Activated B cell treated with CpG ODN at 0.5 μM for 24 hours (primary cell): ENCODE data around the gene INHBE. TPM values are rescaled to one million over a fixed set of nuclear protein-coding genes. Genes with fewer than 3 reads are reported as not detected.

Source experiments
- ATAC-seq: fragments of 200-7000 bp; cut with Tn5 transposase; one replicate; pipeline ENCODE4 v1.10.0; 2021; ENCODE audit warnings: low read depth, mild to moderate bottlenecking, moderate library complexity
- CTCF ChIA-PET: fragments of 350-600 bp; sonication (Branson Sonifier 250); formaldehyde crosslinking; loops from one replicate; lab custom pipeline; 2021; ENCODE audit warnings: antibody characterized with exemption; lab: Charles Lee
- POLR2A ChIA-PET: fragments of 350-600 bp; sonication (Branson Sonifier 250); formaldehyde crosslinking; loops from one replicate; lab custom pipeline; 2021; ENCODE audit warnings: antibody characterized with exemption; lab: Charles Lee
- DNase-seq: peaks from one replicate; pipeline ENCODE4 v3.0.0; 2022
- H3K27ac Mint-ChIP-seq: one replicate; pipeline ENCODE4 v1.8.0; 2020; ENCODE audit warnings: mixed read lengths
- H3K27me3 Mint-ChIP-seq: one replicate; pipeline ENCODE4 v1.8.0; 2021; ENCODE audit warnings: mixed read lengths
- H3K36me3 Mint-ChIP-seq: one replicate; pipeline ENCODE4 v1.8.0; 2021; ENCODE audit warnings: low read depth, mixed read lengths
- H3K4me1 Mint-ChIP-seq: one replicate; pipeline ENCODE4 v1.8.0; 2021; ENCODE audit warnings: mixed read lengths
- H3K4me3 Mint-ChIP-seq: one replicate; pipeline ENCODE4 v1.8.0; 2020; ENCODE audit warnings: mild to moderate bottlenecking, mixed read lengths
- H3K9me3 Mint-ChIP-seq: one replicate; pipeline ENCODE4 v1.8.0; 2020; ENCODE audit warnings: mixed read lengths
- intact Hi-C: fragments of 100-400 bp; cut with micrococcal nuclease; formaldehyde crosslinking; loops from one replicate; pipeline ENCODE4 v1.15.1; 2024
- total RNA-seq: library from RNA; stranded (reverse); gene quantifications from 2 replicates; pipeline ENCODE4 v1.2.3, GENCODE V29; 2022
- TF ChIP-seq, protein P1 (sequence below): fragments of 200-600 bp; IDR thresholded peaks from one replicate; pipeline ENCODE4 v1.8.0; 2022; ENCODE audit warnings: antibody characterized with exemption, mild to moderate bottlenecking

INHBE gene
- total RNA-seq, 1 donor from 2014 or later = 0.29 TPM

DNA sequence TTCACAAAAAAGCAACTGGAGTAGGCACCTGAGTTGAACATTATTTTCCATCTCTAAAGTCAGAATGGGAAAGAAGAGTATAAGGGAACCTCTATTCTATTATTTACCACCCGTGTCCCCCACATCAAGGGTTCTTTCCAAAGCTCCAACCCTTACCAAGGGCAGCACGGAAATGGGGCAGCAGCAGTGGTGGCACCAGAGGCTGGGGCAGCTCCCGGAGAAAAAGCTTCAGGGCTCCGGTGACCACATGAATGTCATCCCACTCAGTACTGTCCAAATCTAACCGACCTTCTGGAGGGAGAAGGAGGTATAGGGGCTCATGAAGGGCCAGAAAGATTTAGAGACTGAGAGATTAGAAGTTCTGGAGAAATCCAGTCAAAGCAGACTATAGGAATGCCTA lies 18.8 kb downstream of the INHBE start:
- H3K4me3 Mint-ChIP-seq = no peak overlapping the region
- peaks cover 49% of the 10 kb centered on the region for H3K36me3 Mint-ChIP-seq
- no peaks in the 10 kb centered on the region for H3K9me3 Mint-ChIP-seq
- intact Hi-C loops = no loop called here
- ATAC-seq = no peak
- CTCF ChIA-PET = interaction anchor here (7.3 kb wide), 1 partner anchor 13 kb away, joined by 74 read pairs; the partner anchor contains the start of gene GLI1
- peaks cover 55% of the 10 kb centered on the region for H3K4me1 Mint-ChIP-seq
- DNase-seq = no peak
- POLR2A ChIA-PET = interaction anchor here (0.6 to 8.3 kb wide), 3 partner anchors 13 to 64 kb away, joined by 9 to 133 read pairs (median 10); partner anchors contain the start of genes DDIT3 and GLI1
- no peaks in the 10 kb centered on the region for H3K27me3 Mint-ChIP-seq
- TF ChIP-seq, protein P1, sequence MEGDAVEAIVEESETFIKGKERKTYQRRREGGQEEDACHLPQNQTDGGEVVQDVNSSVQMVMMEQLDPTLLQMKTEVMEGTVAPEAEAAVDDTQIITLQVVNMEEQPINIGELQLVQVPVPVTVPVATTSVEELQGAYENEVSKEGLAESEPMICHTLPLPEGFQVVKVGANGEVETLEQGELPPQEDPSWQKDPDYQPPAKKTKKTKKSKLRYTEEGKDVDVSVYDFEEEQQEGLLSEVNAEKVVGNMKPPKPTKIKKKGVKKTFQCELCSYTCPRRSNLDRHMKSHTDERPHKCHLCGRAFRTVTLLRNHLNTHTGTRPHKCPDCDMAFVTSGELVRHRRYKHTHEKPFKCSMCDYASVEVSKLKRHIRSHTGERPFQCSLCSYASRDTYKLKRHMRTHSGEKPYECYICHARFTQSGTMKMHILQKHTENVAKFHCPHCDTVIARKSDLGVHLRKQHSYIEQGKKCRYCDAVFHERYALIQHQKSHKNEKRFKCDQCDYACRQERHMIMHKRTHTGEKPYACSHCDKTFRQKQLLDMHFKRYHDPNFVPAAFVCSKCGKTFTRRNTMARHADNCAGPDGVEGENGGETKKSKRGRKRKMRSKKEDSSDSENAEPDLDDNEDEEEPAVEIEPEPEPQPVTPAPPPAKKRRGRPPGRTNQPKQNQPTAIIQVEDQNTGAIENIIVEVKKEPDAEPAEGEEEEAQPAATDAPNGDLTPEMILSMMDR = no peak
- no peak overlapping the region for H3K27ac Mint-ChIP-seq

DNA sequence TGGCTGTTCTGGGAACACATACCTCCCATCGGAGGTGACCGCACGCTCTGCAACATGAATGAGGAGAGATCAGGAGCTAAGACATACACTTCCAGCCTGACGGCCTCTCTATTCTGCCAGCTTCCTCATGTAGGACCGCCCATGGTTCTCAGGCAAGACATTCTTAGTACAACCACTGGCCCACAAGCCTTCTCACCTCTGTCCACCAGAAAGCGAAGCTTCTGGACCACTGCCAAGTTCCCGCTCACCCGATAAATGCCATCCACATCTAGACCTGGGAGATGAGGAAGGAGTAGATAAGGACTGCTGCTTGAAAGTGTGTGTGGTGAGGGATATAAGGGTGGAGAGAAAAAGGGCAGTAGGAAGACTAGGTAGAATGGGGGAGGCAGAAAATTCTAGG lies 19.3 kb downstream of the INHBE start:
- H3K27me3 Mint-ChIP-seq = no peaks in the 10 kb centered on the region
- ChIA-PET CTCF (interaction anchor here (7.3 kb wide), 1 partner anchor 14 kb away, joined by 74 read pairs; the partner anchor contains the start of gene GLI1), POLR2A (interaction anchor here (0.6 to 8.3 kb wide), 5 partner anchors 13 to 63 kb away, joined by 3 to 133 read pairs (median 9); partner anchors contain the start of genes DDIT3 and GLI1)

GRCh38 chr12:57474862-57475261 lies 19.8 kb downstream of the INHBE start:
- CTCF ChIA-PET = interaction anchor here (7.3 kb wide), 1 partner anchor 14 kb away, joined by 74 read pairs; the partner anchor contains the start of gene GLI1
- H3K4me1 Mint-ChIP-seq = peaks cover 65% of the 10 kb centered on the region

More for the DNA sequence above, 19.3 kb downstream of the INHBE start:
- Mint-ChIP-seq H3K4me3 (peak overlapping the region; percentile 44), H3K4me1 (peaks cover 61% of the 10 kb centered on the region), H3K9me3 (no peaks in the 10 kb centered on the region), H3K36me3 (peaks cover 44% of the 10 kb centered on the region), H3K27ac (peak overlapping the region; percentile 67)
- intact Hi-C loops = no loop called here
- TF ChIP-seq, protein P1 = no peak
- no peak for DNase-seq
- no peak for ATAC-seq

DNA sequence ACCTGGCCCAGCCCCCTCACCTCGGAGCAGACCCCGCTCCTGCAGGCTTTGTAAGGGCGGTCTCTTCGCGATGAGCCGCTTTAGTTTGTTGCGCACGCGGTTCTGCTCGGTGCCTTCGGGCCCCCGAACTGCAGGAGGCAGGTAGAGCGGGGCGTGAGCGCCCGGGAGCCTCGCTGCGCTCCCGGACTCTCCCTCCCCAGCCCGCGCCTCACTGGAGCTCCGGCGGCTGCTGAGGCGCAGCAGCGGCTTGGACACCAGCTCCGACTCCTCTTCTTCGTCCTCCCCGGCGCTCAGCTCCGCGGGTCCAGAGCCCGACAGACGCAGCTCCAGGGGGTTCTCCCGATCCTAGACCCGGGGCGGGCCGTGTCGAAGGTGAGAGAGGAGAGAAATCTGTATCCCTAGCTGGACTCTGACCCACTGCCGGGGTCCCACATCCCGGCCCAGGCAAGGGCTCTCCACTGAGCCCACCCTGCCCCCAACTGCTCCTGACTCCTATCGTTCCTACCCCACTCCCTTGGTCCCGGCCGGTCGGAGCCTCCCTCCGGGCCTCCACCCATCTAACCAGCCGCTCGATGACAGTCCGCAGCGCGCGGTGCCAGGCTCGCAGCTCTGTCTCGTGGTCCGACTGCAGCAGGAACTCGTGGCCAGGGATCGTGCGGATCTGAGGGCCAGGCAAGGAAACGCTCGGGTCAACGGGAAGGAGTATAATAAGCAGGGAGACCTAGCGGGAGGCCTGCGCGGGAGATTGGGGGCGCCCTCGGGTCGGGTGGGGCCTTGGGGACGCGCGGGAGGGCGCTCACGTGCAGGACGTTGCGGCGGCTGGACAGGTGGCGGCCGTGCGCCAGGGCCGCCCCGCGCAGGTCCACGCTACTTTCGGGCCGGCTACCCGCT lies 20.4 kb downstream of the INHBE start:
- no peaks in the 10 kb centered on the region for H3K9me3 Mint-ChIP-seq
- H3K4me1 Mint-ChIP-seq = peaks cover 72% of the 10 kb centered on the region
- no peaks in the 10 kb centered on the region for H3K27me3 Mint-ChIP-seq
- ATAC-seq (no peak), DNase-seq (no peak)
- CTCF ChIA-PET = interaction anchor here (1.0 to 7.3 kb wide), 2 partner anchors 15 to 49 kb away, joined by 3 to 74 read pairs; partner anchors contain the start of gene GLI1
- TF ChIP-seq, protein P1 = no peak
- intact Hi-C loops = loop anchor here (1.0 to 5.0 kb wide), 3 partner anchors 146 to 372 kb away; partner anchors contain the start of genes CDK4 and CTDSP2
- peak overlapping the region; percentile 93 for H3K4me3 Mint-ChIP-seq
- peak overlapping the region; percentile 100 for H3K27ac Mint-ChIP-seq
- POLR2A ChIA-PET = interaction anchor here (0.6 to 8.3 kb wide), 8 partner anchors 12 to 1300 kb away, joined by 3 to 133 read pairs (median 8); partner anchors contain the start of genes DCTN2, DDIT3, GLI1 and SHMT2
- peaks cover 37% of the 10 kb centered on the region for H3K36me3 Mint-ChIP-seq

More at GRCh38 chr12:57474862-57475261, 19.8 kb downstream of the INHBE start:
- POLR2A ChIA-PET = interaction anchor here (1.2 to 8.3 kb wide), 4 partner anchors 12 to 45 kb away, joined by 3 to 133 read pairs (median 8); partner anchors contain the start of genes DDIT3 and GLI1
- Mint-ChIP-seq H3K4me3 (peak overlapping the region; percentile 44), H3K36me3 (peaks cover 39% of the 10 kb centered on the region), H3K9me3 (no peaks in the 10 kb centered on the region), H3K27me3 (no peaks in the 10 kb centered on the region), H3K27ac (peak overlapping the region; percentile 67)
- TF ChIP-seq, protein P1 = no peak
- ATAC-seq (no peak), DNase-seq (no peak)
- intact Hi-C loops = loop anchor here (5.0 kb wide), 2 partner anchors 277 to 372 kb away; partner anchors contain the start of genes CDK4 and CTDSP2
